Activated CD4-positive, alpha-beta T cell treated with anti-CD3 and anti-CD28 coated beads for 36 hours (primary cell): ENCODE data around the gene SETD3. TPM values are rescaled to one million over a fixed set of nuclear protein-coding genes. Genes with fewer than 3 reads are reported as not detected.

ENCODE experiments used
- ATAC-seq: fragments of 200-7000 bp; cut with Tn5 transposase; one replicate; pipeline ENCODE4 v1.10.0; 2021; ENCODE audit warnings: mild to moderate bottlenecking, moderate library complexity
- CTCF ChIA-PET: fragments of 350-600 bp; sonication (Branson Sonifier 250); formaldehyde crosslinking; loops from one replicate; lab custom pipeline; 2021; ENCODE audit warnings: antibody characterized with exemption; lab: Charles Lee
- POLR2A ChIA-PET: fragments of 350-600 bp; sonication (Branson Sonifier 250); formaldehyde crosslinking; loops from one replicate; lab custom pipeline; 2021; ENCODE audit warnings: antibody characterized with exemption, inconsistent platforms; lab: Charles Lee
- DNase-seq: peaks from one replicate; pipeline ENCODE4 v3.0.0-alpha.2; 2020
- H3K27ac Mint-ChIP-seq: one replicate; pipeline ENCODE4 v1.8.0; 2021; ENCODE audit warnings: mixed read lengths
- H3K27me3 Mint-ChIP-seq: one replicate; pipeline ENCODE4 v1.8.0; 2021; ENCODE audit warnings: mixed read lengths
- H3K36me3 Mint-ChIP-seq: one replicate; pipeline ENCODE4 v1.8.0; 2021; ENCODE audit warnings: low read depth, mixed read lengths
- H3K4me1 Mint-ChIP-seq: one replicate; pipeline ENCODE4 v1.8.0; 2021; ENCODE audit warnings: mixed read lengths
- H3K4me3 Mint-ChIP-seq: one replicate; pipeline ENCODE4 v1.8.0; 2021; ENCODE audit warnings: mild to moderate bottlenecking, moderate library complexity, mixed read lengths
- H3K9me3 Mint-ChIP-seq: one replicate; pipeline ENCODE4 v1.8.0; 2021; ENCODE audit warnings: low read depth, mixed read lengths
- intact Hi-C, 2 experiments: fragments of 100-400 bp; cut with DNase I in 1 of 2; cut with micrococcal nuclease in 1 of 2; formaldehyde crosslinking; loops; one replicate each; pipeline versions ENCODE4 v1.14.2 to v1.15.1; 2022 to 2024; cut with DNase I, micrococcal nuclease
- total RNA-seq, 2 experiments: library from RNA; stranded (reverse); gene quantifications; one replicate each; pipeline ENCODE4 v1.2.3, GENCODE V29; 2021

SETD3 gene
- total RNA-seq, 2 experiments from 2014 or later = 51.5 to 62.3 TPM

GRCh38 chr14:99374964-99375363 lies 105.7 kb downstream of the SETD3 start:
- H3K4me1 Mint-ChIP-seq = no peaks in the 10 kb centered on the region
- H3K9me3 Mint-ChIP-seq = peaks cover 3% of the 10 kb centered on the region
- ChIA-PET CTCF (interaction anchor here (1.3 to 1.8 kb wide), 2 partner anchors 15 to 55 kb away, joined by 3 to 4 read pairs; no protein-coding TSS in a partner anchor), POLR2A (no interaction called here)
- no peak overlapping the region for H3K27ac Mint-ChIP-seq
- H3K36me3 Mint-ChIP-seq = no peaks in the 10 kb centered on the region
- H3K4me3 Mint-ChIP-seq = no peak overlapping the region
- DNase-seq = no peak
- ATAC-seq = no peak
- intact Hi-C loops = no loop called here
- peaks cover 4% of the 10 kb centered on the region for H3K27me3 Mint-ChIP-seq

- CTCF ChIA-PET = interaction anchor here (0.8 kb wide), 1 partner anchor 29 kb away, joined by 3 read pairs; no protein-coding TSS in a partner anchor
- Mint-ChIP-seq H3K27me3 (no peaks in the 10 kb centered on the region), H3K27ac (no peak overlapping the region), H3K4me3 (no peak overlapping the region), H3K4me1 (no peaks in the 10 kb centered on the region), H3K36me3 (no peaks in the 10 kb centered on the region), H3K9me3 (no peaks in the 10 kb centered on the region)
- DNase-seq (no peak), ATAC-seq (no peak)
- intact Hi-C loops = no loop called here
- POLR2A ChIA-PET = no interaction called here
Measured at GRCh38 chr14:99363616-99364290, 116.9 kb downstream of the SETD3 start.

- Mint-ChIP-seq H3K4me1 (no peaks in the 10 kb centered on the region), H3K4me3 (no peak overlapping the region), H3K36me3 (no peaks in the 10 kb centered on the region), H3K27me3 (no peaks in the 10 kb centered on the region), H3K9me3 (no peaks in the 10 kb centered on the region), H3K27ac (no peak overlapping the region)
- CTCF ChIA-PET = interaction anchor here (0.7 to 0.8 kb wide), 2 partner anchors 30 to 52 kb away, joined by 3 read pairs; no protein-coding TSS in a partner anchor
- intact Hi-C loops = no loop called here
- POLR2A ChIA-PET = no interaction called here
- DNase-seq (no peak), ATAC-seq (no peak)
Measured at GRCh38 chr14:99363051-99363450, 117.6 kb downstream of the SETD3 start.

- H3K9me3 Mint-ChIP-seq = no peaks in the 10 kb centered on the region
- H3K27me3 Mint-ChIP-seq = no peaks in the 10 kb centered on the region
- ChIA-PET CTCF (no interaction called here), POLR2A (no interaction called here)
- intact Hi-C loops = no loop called here
- H3K27ac Mint-ChIP-seq = no peak overlapping the region
- no peak overlapping the region for H3K4me3 Mint-ChIP-seq
- no peak for ATAC-seq
- H3K4me1 Mint-ChIP-seq = no peaks in the 10 kb centered on the region
- H3K36me3 Mint-ChIP-seq = no peaks in the 10 kb centered on the region
- no peak for DNase-seq
Measured at GRCh38 chr14:99361596-99362215, 119.0 kb downstream of the SETD3 start.

GRCh38 chr14:99360774-99361595 lies 119.7 kb downstream of the SETD3 start:
- CTCF ChIA-PET = interaction anchor here (0.9 kb wide), 1 partner anchor 21 kb away, joined by 6 read pairs; no protein-coding TSS in a partner anchor
- ATAC-seq (peak; percentile 49), DNase-seq (peak; percentile 21)
- Mint-ChIP-seq H3K36me3 (no peaks in the 10 kb centered on the region), H3K9me3 (no peaks in the 10 kb centered on the region), H3K27ac (no peak overlapping the region), H3K27me3 (no peaks in the 10 kb centered on the region), H3K4me1 (no peaks in the 10 kb centered on the region), H3K4me3 (no peak overlapping the region)
- intact Hi-C loops = no loop called here
- POLR2A ChIA-PET = no interaction called here

- Mint-ChIP-seq H3K27ac (no peak overlapping the region), H3K27me3 (no peaks in the 10 kb centered on the region), H3K36me3 (no peaks in the 10 kb centered on the region), H3K4me3 (no peak overlapping the region), H3K4me1 (no peaks in the 10 kb centered on the region), H3K9me3 (no peaks in the 10 kb centered on the region)
- intact Hi-C loops = no loop called here
- CTCF ChIA-PET = interaction anchor here (0.9 kb wide), 1 partner anchor 20 kb away, joined by 6 read pairs; no protein-coding TSS in a partner anchor
- DNase-seq = no peak
- no peak for ATAC-seq
- POLR2A ChIA-PET = interaction anchor here (0.6 kb wide), 1 partner anchor 212 kb away, joined by 3 read pairs; no protein-coding TSS in a partner anchor
Measured at GRCh38 chr14:99359906-99360305, 120.8 kb downstream of the SETD3 start.

- DNase-seq (no peak), ATAC-seq (no peak)
- ChIA-PET POLR2A (no interaction called here), CTCF (interaction anchor here (0.6 to 0.8 kb wide), 2 partner anchors 35 to 67 kb away, joined by 3 to 4 read pairs; no protein-coding TSS in a partner anchor)
- Mint-ChIP-seq H3K4me1 (no peaks in the 10 kb centered on the region), H3K4me3 (no peak overlapping the region), H3K36me3 (no peaks in the 10 kb centered on the region), H3K27me3 (no peaks in the 10 kb centered on the region), H3K9me3 (no peaks in the 10 kb centered on the region), H3K27ac (no peak overlapping the region)
- intact Hi-C loops = no loop called here
Measured at GRCh38 chr14:99357916-99358390, 122.7 kb downstream of the SETD3 start.

GRCh38 chr14:99357151-99357915 lies 123.3 kb downstream of the SETD3 start:
- no peaks in the 10 kb centered on the region for H3K27me3 Mint-ChIP-seq
- CTCF ChIA-PET = interaction anchor here (0.7 to 0.8 kb wide), 2 partner anchors 10 to 36 kb away, joined by 3 to 4 read pairs; no protein-coding TSS in a partner anchor
- H3K9me3 Mint-ChIP-seq = no peaks in the 10 kb centered on the region
- H3K4me1 Mint-ChIP-seq = no peaks in the 10 kb centered on the region
- no peak overlapping the region for H3K27ac Mint-ChIP-seq
- POLR2A ChIA-PET = no interaction called here
- ATAC-seq (no peak), DNase-seq (no peak)
- no peak overlapping the region for H3K4me3 Mint-ChIP-seq
- intact Hi-C loops = no loop called here
- no peaks in the 10 kb centered on the region for H3K36me3 Mint-ChIP-seq

- DNase-seq (no peak), ATAC-seq (no peak)
- H3K9me3 Mint-ChIP-seq = no peaks in the 10 kb centered on the region
- H3K4me1 Mint-ChIP-seq = no peaks in the 10 kb centered on the region
- H3K27ac Mint-ChIP-seq = no peak overlapping the region
- intact Hi-C loops = no loop called here
- no peak overlapping the region for H3K4me3 Mint-ChIP-seq
- ChIA-PET CTCF (interaction anchor here (0.6 to 1.2 kb wide), 2 partner anchors 16 to 36 kb away, joined by 3 to 4 read pairs; no protein-coding TSS in a partner anchor), POLR2A (interaction anchor here (0.7 kb wide), 1 partner anchor 1388 kb away, joined by 3 read pairs; no protein-coding TSS in a partner anchor)
- no peaks in the 10 kb centered on the region for H3K36me3 Mint-ChIP-seq
- no peaks in the 10 kb centered on the region for H3K27me3 Mint-ChIP-seq
Measured at GRCh38 chr14:99356031-99356608, 124.5 kb downstream of the SETD3 start.

- DNase-seq (no peak), ATAC-seq (no peak)
- Mint-ChIP-seq H3K27ac (no peak overlapping the region), H3K9me3 (no peaks in the 10 kb centered on the region), H3K36me3 (no peaks in the 10 kb centered on the region), H3K27me3 (no peaks in the 10 kb centered on the region), H3K4me3 (no peak overlapping the region), H3K4me1 (no peaks in the 10 kb centered on the region)
- CTCF ChIA-PET = no interaction called here
- POLR2A ChIA-PET = no interaction called here
- intact Hi-C loops = no loop called here
Measured at GRCh38 chr14:99354166-99354875, 126.3 kb downstream of the SETD3 start.
